Fibroblast of peridontal ligament (primary cell): ENCODE measurements around the gene KISS1R.

Experiments used
- DNase-seq: peaks from one replicate; pipeline ENCODE4 v3.0.0-alpha.2; 2010; ENCODE audit errors: extremely low read depth

KISS1R gene

DNA sequence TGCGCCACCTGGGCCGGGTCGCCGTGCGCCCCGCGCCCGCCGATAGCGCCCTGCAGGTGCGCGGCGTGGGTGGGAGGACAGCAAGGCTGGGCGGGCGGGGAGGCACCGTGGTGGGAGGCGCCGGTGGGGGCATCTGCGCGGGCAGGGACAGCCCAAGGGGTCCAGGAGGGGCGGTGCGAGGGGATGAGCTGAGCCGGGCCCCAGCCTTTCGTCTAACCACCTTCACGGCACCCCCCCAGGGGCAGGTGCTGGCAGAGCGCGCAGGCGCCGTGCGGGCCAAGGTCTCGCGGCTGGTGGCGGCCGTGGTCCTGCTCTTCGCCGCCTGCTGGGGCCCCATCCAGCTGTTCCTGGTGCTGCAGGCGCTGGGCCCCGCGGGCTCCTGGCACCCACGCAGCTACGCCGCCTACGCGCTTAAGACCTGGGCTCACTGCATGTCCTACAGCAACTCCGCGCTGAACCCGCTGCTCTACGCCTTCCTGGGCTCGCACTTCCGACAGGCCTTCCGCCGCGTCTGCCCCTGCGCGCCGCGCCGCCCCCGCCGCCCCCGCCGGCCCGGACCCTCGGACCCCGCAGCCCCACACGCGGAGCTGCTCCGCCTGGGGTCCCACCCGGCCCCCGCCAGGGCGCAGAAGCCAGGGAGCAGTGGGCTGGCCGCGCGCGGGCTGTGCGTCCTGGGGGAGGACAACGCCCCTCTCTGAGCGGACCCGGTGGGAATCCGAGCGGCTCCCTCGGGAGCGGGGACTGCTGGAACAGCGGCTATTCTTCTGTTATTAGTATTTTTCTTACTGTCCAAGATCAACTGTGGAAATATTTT, 3.1 kb downstream of the KISS1R start:
- no peak for DNase-seq

DNA sequence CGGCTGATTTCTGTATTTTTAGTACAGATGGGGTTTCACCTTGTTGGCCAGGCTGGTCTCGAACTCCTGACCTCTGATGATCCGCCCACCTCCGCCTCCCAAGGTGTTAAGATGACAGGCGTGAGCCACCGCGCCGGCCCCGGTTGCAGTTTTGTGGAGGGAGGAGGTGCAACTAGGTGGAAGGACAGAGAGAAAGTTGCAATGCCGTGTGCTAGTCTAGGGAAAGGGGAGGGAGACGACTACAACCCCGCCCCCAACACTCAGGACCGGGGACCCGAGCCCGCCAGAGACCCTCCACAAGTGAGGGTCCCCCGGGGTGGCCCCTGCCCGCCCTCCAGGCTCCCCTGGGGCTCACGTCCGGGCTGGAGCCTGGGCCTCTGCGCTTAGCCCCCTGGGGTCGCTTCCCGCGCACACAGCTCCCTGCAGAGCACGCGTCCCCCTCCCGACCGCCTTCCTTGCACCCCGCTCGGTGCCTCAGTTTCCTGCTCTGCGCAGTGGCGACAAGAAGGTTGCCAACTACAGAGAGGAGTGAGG, 7.5 kb downstream of the KISS1R start:
- no peak for DNase-seq

DNA sequence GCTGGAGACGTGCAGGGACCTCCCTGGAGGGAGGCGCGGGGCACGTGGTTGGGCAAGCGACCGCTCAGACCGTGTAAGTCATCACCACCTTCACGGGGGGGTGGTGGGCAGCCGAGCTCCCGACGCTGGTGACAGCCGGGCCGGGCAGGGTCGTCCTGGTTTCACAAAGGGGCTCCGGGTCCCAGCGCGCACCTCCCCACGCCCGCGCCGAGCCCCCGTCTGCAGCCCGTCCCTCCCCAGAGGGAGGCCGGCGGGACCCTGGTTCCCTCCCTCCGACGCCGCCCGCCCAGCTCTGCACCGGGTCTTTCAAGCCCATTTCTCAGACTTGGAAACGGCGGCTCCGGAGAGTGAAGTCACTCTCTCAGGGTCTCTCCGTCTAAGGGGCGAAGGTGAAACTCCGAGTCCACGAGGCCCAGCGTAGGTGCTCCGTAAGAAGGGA, 8.0 kb downstream of the KISS1R start:
- no peak for DNase-seq

GRCh38 chr19:925526-926322, 8.6 kb downstream of the KISS1R start, which contains the start of gene ARID3A:
Gene ARID3A (plus strand): TSS chr19:926035. CDS start chr19:929529, 3,494 bp downstream.
- peak; percentile 76 for DNase-seq

GRCh38 chr19:926323-926588, 9.1 kb downstream of the KISS1R start:
- no peak for DNase-seq

DNA sequence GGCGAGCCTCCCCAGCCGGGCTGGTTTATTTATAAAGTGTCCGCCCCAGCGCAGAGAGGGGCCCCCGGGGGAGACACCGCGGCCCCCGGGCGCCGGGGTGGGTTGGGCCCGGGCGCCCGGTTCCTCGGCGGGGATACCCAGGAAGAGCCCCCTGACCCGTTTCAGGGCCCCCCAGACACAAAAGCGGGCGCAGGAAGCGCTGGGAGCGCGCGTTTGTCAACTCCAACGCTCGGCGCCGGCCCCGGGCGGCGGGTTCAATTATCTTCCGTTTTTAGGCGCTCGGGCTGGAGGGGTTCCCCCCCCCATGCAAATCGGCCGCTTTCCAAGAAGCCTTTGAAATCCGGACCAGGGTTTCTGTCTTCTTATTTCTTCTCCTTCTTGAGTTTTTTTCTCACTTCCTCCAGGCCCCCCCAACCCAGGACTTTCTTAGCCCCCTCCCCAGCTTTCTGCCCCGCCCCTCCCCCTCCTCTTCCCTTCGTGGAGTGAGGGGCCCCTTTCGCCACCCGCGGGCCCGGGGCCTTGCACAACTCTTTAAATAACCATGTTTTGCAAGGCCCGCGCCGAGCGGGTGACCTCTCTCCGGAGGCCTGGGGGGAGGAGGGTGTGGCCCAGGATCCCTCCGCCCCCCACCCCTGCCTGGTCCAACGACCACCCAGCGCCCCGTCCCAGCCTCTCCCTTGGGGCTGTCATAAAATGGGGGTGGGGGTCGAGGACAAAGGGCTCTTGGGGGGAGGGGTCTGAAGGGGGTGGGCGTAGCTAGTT, 9.6 kb downstream of the KISS1R start:
- peak; percentile 40 for DNase-seq

DNA sequence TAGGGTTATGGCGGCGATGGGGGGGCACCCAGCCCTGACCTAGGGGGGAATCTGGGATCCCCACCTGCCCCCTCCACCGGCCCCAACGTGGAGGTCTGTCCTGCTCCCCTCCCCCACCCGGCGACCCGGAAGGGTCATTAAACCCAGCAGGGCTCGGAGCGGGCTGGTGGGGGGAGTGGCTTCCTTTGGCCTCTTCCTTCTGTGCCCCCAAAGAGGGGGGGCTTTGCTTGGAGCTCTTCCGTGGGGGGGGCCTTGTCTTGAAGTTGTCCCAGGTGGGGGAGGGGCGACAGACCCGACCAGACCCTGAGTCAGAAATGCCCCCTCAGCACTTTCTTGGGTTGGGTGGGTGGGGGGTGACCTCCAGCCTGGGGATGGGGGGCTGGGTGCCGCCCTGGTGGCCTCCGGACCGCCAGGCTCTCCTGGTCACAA, 10.2 kb downstream of the KISS1R start:
- no peak for DNase-seq

DNA sequence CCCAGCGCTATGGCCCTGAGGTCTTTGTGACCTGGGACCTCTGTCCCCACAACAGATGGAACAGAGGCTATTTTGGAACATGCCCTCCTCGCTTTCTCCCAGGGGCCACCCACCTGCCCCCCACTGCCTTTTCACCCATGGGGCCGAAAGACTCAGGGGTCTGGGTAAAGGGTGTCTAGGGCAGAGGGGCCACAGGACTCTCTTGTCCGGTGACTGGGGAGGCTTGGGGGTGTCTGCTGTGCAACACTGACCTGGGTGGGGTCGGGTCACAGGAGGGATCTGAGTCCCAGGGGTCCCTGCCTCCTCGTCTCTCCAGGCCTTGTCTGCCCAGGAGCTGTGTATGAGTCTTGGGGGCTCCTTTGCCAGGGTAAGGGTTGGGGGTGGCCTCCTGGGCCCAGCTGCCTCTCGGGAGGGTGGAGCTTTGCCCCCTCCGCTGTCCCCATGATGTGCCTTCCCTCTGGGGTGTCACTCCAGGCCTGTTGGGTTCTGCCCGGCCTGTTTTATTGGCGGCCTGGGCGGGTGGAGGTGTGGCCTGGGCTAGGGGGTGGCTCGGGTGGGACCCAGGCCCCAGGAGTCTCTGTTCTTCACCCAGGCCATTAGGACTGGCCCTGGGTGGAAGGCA, 10.8 kb downstream of the KISS1R start:
- DNase-seq, result no peak

GRCh38 chr19:928471-929202, 11.5 kb downstream of the KISS1R start:
- no peak for DNase-seq

GRCh38 chr19:929203-929890, 12.2 kb downstream of the KISS1R start:
- DNase-seq, result no peak

- DNase-seq, result no peak
Measured at GRCh38 chr19:929891-930258, 12.7 kb downstream of the KISS1R start.

DNA sequence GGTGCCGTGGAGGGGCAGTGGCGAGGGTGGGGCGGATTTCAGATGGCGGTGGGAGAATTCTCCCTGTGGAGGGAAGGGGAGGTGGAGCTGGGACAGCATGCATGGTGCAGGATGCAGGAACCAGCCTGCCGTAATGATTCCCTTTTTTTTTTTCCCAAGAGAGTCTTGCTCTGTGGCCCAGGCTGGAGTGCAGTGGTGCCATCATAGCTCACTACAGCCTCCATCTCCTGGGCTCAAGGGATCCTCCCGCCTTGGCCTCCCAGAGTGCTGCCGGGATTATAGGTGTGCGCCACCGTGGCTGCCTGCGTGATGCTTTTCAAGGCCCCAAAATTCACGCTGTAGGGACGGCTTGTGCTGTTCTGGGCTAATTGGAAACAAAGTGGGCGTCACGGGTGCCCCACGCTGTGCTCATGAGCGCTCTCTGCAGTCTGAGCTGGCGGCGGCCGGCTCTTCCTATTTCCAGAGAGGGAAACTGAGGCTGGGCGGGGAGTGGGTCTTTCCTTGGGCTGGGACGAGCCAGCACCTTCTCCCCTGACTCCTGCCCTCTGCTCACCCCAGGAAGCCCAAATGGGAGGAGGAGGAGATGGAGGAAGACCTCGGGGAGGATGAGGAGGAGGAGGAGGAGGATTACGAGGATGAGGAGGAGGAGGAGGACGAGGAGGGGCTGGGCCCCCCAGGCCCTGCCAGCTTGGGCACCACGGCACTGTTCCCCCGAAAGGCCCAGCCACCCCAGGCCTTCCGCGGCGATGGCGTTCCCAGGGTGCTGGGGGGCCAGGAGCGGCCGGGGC, 14.9 kb downstream of the KISS1R start:
- no peak for DNase-seq

GRCh38 chr19:932648-933552, 15.8 kb downstream of the KISS1R start:
- DNase-seq, result peak; percentile 89

- DNase-seq, result no peak
Measured at GRCh38 chr19:933553-933882, 16.4 kb downstream of the KISS1R start.

DNA sequence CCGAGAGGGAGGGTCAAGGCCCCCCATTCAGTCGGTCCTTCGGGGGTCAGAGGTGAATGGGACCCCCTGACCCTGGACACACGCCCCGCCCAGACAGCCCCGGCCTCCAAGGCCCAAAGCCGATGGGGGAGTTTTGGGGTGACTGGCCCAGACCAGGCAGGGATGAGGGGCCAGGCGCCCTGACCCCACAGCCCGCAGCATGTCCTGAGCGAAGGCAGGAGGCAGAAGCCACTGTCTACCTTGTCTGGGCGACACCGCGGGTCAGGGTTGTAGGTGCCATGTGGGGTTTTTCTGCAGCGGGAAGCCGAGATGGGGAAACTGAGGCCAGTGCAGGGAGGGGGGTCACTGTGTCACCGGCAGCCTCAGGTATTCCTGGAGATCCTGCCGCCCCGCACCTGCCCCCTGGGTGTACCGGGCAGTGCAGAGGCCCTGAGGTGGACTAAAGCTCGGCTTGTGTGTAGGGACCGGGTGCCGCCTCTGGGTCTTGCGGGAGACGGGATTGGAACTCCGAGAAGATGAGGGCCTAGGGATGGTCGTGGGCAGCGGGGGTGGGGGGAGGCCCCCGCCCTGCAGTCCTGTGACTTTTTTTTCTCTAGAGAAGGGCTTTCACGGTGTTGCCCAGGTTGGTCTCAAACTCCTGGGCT, 17.2 kb downstream of the KISS1R start:
- no peak for DNase-seq

GRCh38 chr19:934865-935479, 17.8 kb downstream of the KISS1R start:
- DNase-seq, result no peak

GRCh38 chr19:936175-936546, 19.0 kb downstream of the KISS1R start:
- no peak for DNase-seq

DNA sequence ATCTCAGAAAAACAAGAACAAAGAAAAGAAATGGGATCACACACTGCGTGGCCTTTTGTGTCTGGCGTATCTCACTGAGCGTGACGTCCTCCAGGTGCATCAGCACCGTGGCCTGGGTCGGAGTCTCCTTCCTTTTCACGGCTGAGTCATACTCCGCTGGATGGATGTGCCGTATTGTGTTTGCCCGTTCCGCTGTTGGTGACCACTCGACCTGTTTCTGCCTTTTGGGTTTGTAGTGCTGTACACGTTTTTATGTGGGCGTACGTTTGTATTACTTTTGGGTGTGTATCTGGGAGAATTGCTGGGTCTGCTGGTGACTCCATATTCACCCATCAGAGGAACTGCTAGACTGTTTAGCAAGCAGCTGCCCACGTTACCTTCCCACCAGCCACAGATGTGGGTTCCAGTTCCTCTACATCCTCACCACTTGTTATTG, 20.1 kb downstream of the KISS1R start:
- no peak for DNase-seq
